ENCODE data around the gene ZNF277.

ZNF277 gene

GRCh38 chr7:112381311-112382091, 175.0 kb downstream of the ZNF277 start:
- Histone ChIP-seq H2AK5ac (ENCODE audit: low read length, severe bottlenecking) (no peak overlapping the region), H2BK15ac (ENCODE audit: low read depth, poor library complexity, severe bottlenecking) (no peak overlapping the region), H2AFZ (ENCODE audit: low read depth, low read length) (no peak overlapping the region), H3K23ac (ENCODE audit: low read length in 2 of 2) (no peak overlapping the region), H3K36me3 (ENCODE audit: control insufficient read depth in 1 of 2, insufficient read depth in 2 of 2, low read depth in 1 of 2, low read length in 2 of 2) (no peaks in the 10 kb centered on the region), H3K9me3 (ENCODE audit: control insufficient read depth, low read length) (no peaks in the 10 kb centered on the region), H3K14ac (ENCODE audit: low read length in 2 of 2) (no peak overlapping the region), H3K4me3 (ENCODE audit: insufficient read depth in 1 of 2, low read depth in 1 of 2, low read length in 2 of 2) (no peak overlapping the region), H3K4me1 (ENCODE audit: control insufficient read depth, insufficient read depth, low read depth, low read length) (peaks cover 3% of the 10 kb centered on the region), H3K18ac (ENCODE audit: low read depth in 1 of 2, low read length in 2 of 2) (no peak overlapping the region), H4K8ac (ENCODE audit: low read length) (no peak overlapping the region), H2BK5ac (ENCODE audit: low read depth, low read length, poor library complexity, severe bottlenecking) (no peak overlapping the region), H3K4me2 (ENCODE audit: low read length, poor library complexity, severe bottlenecking) (no peak overlapping the region), H3K79me1 (replicated peaks; ENCODE audit: low read length, poor library complexity, severe bottlenecking) (no peaks in the 10 kb centered on the region), H2BK12ac (ENCODE audit: low read length in 2 of 2) (no peak overlapping the region), H4K91ac (ENCODE audit: low read length) (no peak overlapping the region), H3K9ac (ENCODE audit: low read length) (no peak overlapping the region), H2BK120ac (ENCODE audit: low read depth, low read length) (no peak overlapping the region), H3K4ac (ENCODE audit: low read depth in 1 of 2, low read length in 2 of 2) (no peak overlapping the region), H3K27ac (ENCODE audit: low read length, poor library complexity, severe bottlenecking) (no peak overlapping the region), H3K27me3 (ENCODE audit: control insufficient read depth in 1 of 2, insufficient read depth in 1 of 2, low read length in 2 of 2) (no peaks in the 10 kb centered on the region)
- 71% methylated on average over 3 of the region's 5 CpGs for WGBS
- no peak for DNase-seq

DNA sequence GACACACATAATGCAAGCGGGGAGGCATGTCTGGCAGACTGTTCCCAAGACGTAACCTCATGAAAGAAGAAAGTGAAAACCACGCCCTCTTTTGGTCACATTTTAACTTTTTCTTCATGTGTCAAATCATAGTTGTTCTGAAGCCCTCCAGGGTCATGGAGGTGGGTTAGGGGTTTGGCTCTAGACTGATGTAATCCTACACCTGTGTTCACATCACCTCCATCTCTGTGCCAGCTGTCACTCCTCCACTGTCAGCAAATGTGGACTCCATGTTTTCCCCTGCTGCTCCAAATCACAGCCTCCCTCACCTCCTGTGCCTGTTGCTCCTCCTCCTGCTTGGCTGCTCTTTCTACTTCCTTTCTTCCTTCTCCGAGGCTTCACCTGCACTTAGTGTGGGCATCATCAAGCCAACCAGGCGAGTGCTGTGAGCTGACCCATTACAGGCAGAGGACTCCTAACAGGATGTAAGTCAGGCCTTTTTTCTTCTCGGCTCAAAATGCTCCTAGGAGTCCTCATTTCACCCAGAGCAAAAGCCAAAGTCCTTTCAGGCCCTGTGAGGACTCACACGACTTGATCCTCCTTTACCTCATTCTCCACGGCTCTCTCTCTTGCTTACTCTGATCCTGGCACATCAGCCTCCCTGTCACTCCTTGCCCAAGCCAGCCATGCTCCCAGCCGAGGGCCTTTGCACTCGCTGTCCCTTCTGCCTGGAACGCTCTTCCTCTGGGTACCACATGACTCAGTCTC, 177.3 kb downstream of the ZNF277 start:
- H2AFZ ChIP-seq (ENCODE audit: low read depth, low read length) = no peak overlapping the region
- no peaks in the 10 kb centered on the region for H3K79me1 ChIP-seq (replicated peaks; ENCODE audit: low read length, poor library complexity, severe bottlenecking)
- H3K4me3 ChIP-seq (ENCODE audit: insufficient read depth in 1 of 2, low read depth in 1 of 2, low read length in 2 of 2) = no peak overlapping the region
- no peak overlapping the region for H2BK120ac ChIP-seq (ENCODE audit: low read depth, low read length)
- DNase-seq = no peak
- no peak overlapping the region for H3K23ac ChIP-seq (ENCODE audit: low read length in 2 of 2)
- no peak overlapping the region for H3K14ac ChIP-seq (ENCODE audit: low read length in 2 of 2)
- H3K27ac ChIP-seq (ENCODE audit: low read length, poor library complexity, severe bottlenecking) = no peak overlapping the region
- H4K8ac ChIP-seq (ENCODE audit: low read length) = no peak overlapping the region
- H3K18ac ChIP-seq (ENCODE audit: low read depth in 1 of 2, low read length in 2 of 2) = no peak overlapping the region
- no peak overlapping the region for H2BK12ac ChIP-seq (ENCODE audit: low read length in 2 of 2)
- no peak overlapping the region for H3K4ac ChIP-seq (ENCODE audit: low read depth in 1 of 2, low read length in 2 of 2)
- H2BK5ac ChIP-seq (ENCODE audit: low read depth, low read length, poor library complexity, severe bottlenecking) = no peak overlapping the region
- H3K9me3 ChIP-seq (ENCODE audit: control insufficient read depth, low read length) = no peaks in the 10 kb centered on the region
- H2AK5ac ChIP-seq (ENCODE audit: low read length, severe bottlenecking) = no peak overlapping the region
- H3K4me2 ChIP-seq (ENCODE audit: low read length, poor library complexity, severe bottlenecking) = no peak overlapping the region
- WGBS = 81% methylated on average over 11 of the region's 11 CpGs
- no peak overlapping the region for H4K91ac ChIP-seq (ENCODE audit: low read length)
- H3K36me3 ChIP-seq (ENCODE audit: control insufficient read depth in 1 of 2, insufficient read depth in 2 of 2, low read depth in 1 of 2, low read length in 2 of 2) = no peaks in the 10 kb centered on the region
- no peaks in the 10 kb centered on the region for H3K27me3 ChIP-seq (ENCODE audit: control insufficient read depth in 1 of 2, insufficient read depth in 1 of 2, low read length in 2 of 2)
- peaks cover 3% of the 10 kb centered on the region for H3K4me1 ChIP-seq (ENCODE audit: control insufficient read depth, insufficient read depth, low read depth, low read length)
- no peak overlapping the region for H2BK15ac ChIP-seq (ENCODE audit: low read depth, poor library complexity, severe bottlenecking)
- H3K9ac ChIP-seq (ENCODE audit: low read length) = no peak overlapping the region

- H3K36me3 ChIP-seq (ENCODE audit: control insufficient read depth in 1 of 2, insufficient read depth in 2 of 2, low read depth in 1 of 2, low read length in 2 of 2) = no peaks in the 10 kb centered on the region
- no peak overlapping the region for H4K91ac ChIP-seq (ENCODE audit: low read length)
- no peak overlapping the region for H4K8ac ChIP-seq (ENCODE audit: low read length)
- no peak overlapping the region for H3K4me3 ChIP-seq (ENCODE audit: insufficient read depth in 1 of 2, low read depth in 1 of 2, low read length in 2 of 2)
- H3K9ac ChIP-seq (ENCODE audit: low read length) = no peak overlapping the region
- H3K4me2 ChIP-seq (ENCODE audit: low read length, poor library complexity, severe bottlenecking) = no peak overlapping the region
- no peak overlapping the region for H3K18ac ChIP-seq (ENCODE audit: low read depth in 1 of 2, low read length in 2 of 2)
- H2BK5ac ChIP-seq (ENCODE audit: low read depth, low read length, poor library complexity, severe bottlenecking) = no peak overlapping the region
- H3K23ac ChIP-seq (ENCODE audit: low read length in 2 of 2) = no peak overlapping the region
- H3K79me1 ChIP-seq (replicated peaks; ENCODE audit: low read length, poor library complexity, severe bottlenecking) = no peaks in the 10 kb centered on the region
- WGBS = 97% methylated on average over 2 of the region's 3 CpGs
- H3K4ac ChIP-seq (ENCODE audit: low read depth in 1 of 2, low read length in 2 of 2) = no peak overlapping the region
- no peak overlapping the region for H2AK5ac ChIP-seq (ENCODE audit: low read length, severe bottlenecking)
- H3K14ac ChIP-seq (ENCODE audit: low read length in 2 of 2) = no peak overlapping the region
- no peaks in the 10 kb centered on the region for H3K27me3 ChIP-seq (ENCODE audit: control insufficient read depth in 1 of 2, insufficient read depth in 1 of 2, low read length in 2 of 2)
- H3K27ac ChIP-seq (ENCODE audit: low read length, poor library complexity, severe bottlenecking) = no peak overlapping the region
- H2BK15ac ChIP-seq (ENCODE audit: low read depth, poor library complexity, severe bottlenecking) = no peak overlapping the region
- no peak overlapping the region for H2BK12ac ChIP-seq (ENCODE audit: low read length in 2 of 2)
- H2AFZ ChIP-seq (ENCODE audit: low read depth, low read length) = no peak overlapping the region
- no peak overlapping the region for H2BK120ac ChIP-seq (ENCODE audit: low read depth, low read length)
- H3K4me1 ChIP-seq (ENCODE audit: control insufficient read depth, insufficient read depth, low read depth, low read length) = peaks cover 3% of the 10 kb centered on the region
- DNase-seq = no peak
- H3K9me3 ChIP-seq (ENCODE audit: control insufficient read depth, low read length) = no peaks in the 10 kb centered on the region
Measured at GRCh38 chr7:112385516-112385915, 179.0 kb downstream of the ZNF277 start.

- Histone ChIP-seq H3K4me1 (ENCODE audit: control insufficient read depth, insufficient read depth, low read depth, low read length) (peaks cover 3% of the 10 kb centered on the region), H2BK15ac (ENCODE audit: low read depth, poor library complexity, severe bottlenecking) (no peak overlapping the region), H3K23ac (ENCODE audit: low read length in 2 of 2) (no peak overlapping the region), H3K18ac (ENCODE audit: low read depth in 1 of 2, low read length in 2 of 2) (no peak overlapping the region), H2AK5ac (ENCODE audit: low read length, severe bottlenecking) (no peak overlapping the region), H2BK12ac (ENCODE audit: low read length in 2 of 2) (no peak overlapping the region), H4K91ac (ENCODE audit: low read length) (no peak overlapping the region), H3K9me3 (ENCODE audit: control insufficient read depth, low read length) (no peaks in the 10 kb centered on the region), H4K8ac (ENCODE audit: low read length) (no peak overlapping the region), H2BK120ac (ENCODE audit: low read depth, low read length) (no peak overlapping the region), H3K9ac (ENCODE audit: low read length) (no peak overlapping the region), H3K27ac (ENCODE audit: low read length, poor library complexity, severe bottlenecking) (no peak overlapping the region), H3K79me1 (replicated peaks; ENCODE audit: low read length, poor library complexity, severe bottlenecking) (no peaks in the 10 kb centered on the region), H3K4me2 (ENCODE audit: low read length, poor library complexity, severe bottlenecking) (no peak overlapping the region), H3K4ac (ENCODE audit: low read depth in 1 of 2, low read length in 2 of 2) (no peak overlapping the region), H2BK5ac (ENCODE audit: low read depth, low read length, poor library complexity, severe bottlenecking) (no peak overlapping the region), H3K14ac (ENCODE audit: low read length in 2 of 2) (no peak overlapping the region), H3K27me3 (ENCODE audit: control insufficient read depth in 1 of 2, insufficient read depth in 1 of 2, low read length in 2 of 2) (no peaks in the 10 kb centered on the region), H3K4me3 (ENCODE audit: insufficient read depth in 1 of 2, low read depth in 1 of 2, low read length in 2 of 2) (no peak overlapping the region), H2AFZ (ENCODE audit: low read depth, low read length) (no peak overlapping the region), H3K36me3 (ENCODE audit: control insufficient read depth in 1 of 2, insufficient read depth in 2 of 2, low read depth in 1 of 2, low read length in 2 of 2) (no peaks in the 10 kb centered on the region)
- no peak for DNase-seq
- WGBS = no CpG with 5 or more reads among the region's 1 CpG
Measured at GRCh38 chr7:112386619-112387018, 180.1 kb downstream of the ZNF277 start.

Measured in mesenchymal stem cell (in vitro differentiated cells and primary cell).